GM23338 (cell line): Measurements from ENCODE around the gene EXOC4. TPM values are rescaled to one million over a fixed set of nuclear protein-coding genes. Genes with fewer than 3 reads are reported as not detected.

ENCODE experiments used
- ATAC-seq: fragments of 200-7000 bp; cut with Tn5 transposase; 3 replicates; pipeline ENCODE4 v1.9.1; 2020
- DNase-seq: peaks from one replicate; pipeline ENCODE4 v3.0.0-alpha.2; 2015; ENCODE audit warnings: low spot score
- H2AFZ ChIP-seq: fragments of 200-600 bp; sonication (generic); 2 replicates; pipeline ENCODE4 v1.8.0; 2016; ENCODE audit warnings: antibody characterized with exemption, mild to moderate bottlenecking, moderate library complexity
- H3F3A ChIP-seq: fragments of 200-600 bp; sonication (generic); replicated peaks from 2 replicates; pipeline ENCODE4 v1.8.0; 2017; ENCODE audit warnings: antibody characterized with exemption, mixed run types, low read depth
- H3K27ac ChIP-seq: fragments of 200-600 bp; sonication (generic); 2 replicates; pipeline ENCODE4 v1.6.1; 2016; ENCODE audit warnings: low read depth
- H3K27me3 ChIP-seq: fragments of 200-600 bp; sonication (generic); 2 replicates; pipeline ENCODE4 v1.8.0; 2016; ENCODE audit warnings: mild to moderate bottlenecking, mixed run types, moderate library complexity; ENCODE audit not compliant: insufficient read depth
- H3K36me3 ChIP-seq: fragments of 200-600 bp; sonication (generic); 2 replicates; pipeline ENCODE4 v1.8.0; 2016; ENCODE audit warnings: mild to moderate bottlenecking; ENCODE audit not compliant: insufficient read depth
- H3K4me1 ChIP-seq: fragments of 200-600 bp; sonication (generic); 2 replicates; pipeline ENCODE4 v1.8.0; 2016; ENCODE audit warnings: mild to moderate bottlenecking, moderate library complexity; ENCODE audit not compliant: insufficient read depth
- H3K4me2 ChIP-seq: fragments of 200-600 bp; sonication (generic); 2 replicates; pipeline ENCODE4 v1.7.1; 2017; ENCODE audit warnings: mixed run types
- H3K4me3 ChIP-seq: fragments of 200-600 bp; sonication (generic); 2 replicates; pipeline ENCODE4 v1.6.1; 2016; ENCODE audit warnings: mixed run types
- H3K79me2 ChIP-seq: fragments of 200-600 bp; sonication (generic); replicated peaks from 2 replicates; pipeline ENCODE4 v1.8.0; 2017; ENCODE audit warnings: mild to moderate bottlenecking; ENCODE audit not compliant: insufficient read depth
- H3K9me2 ChIP-seq: fragments of 200-600 bp; sonication (generic); 2 replicates; pipeline ENCODE4 v1.8.0; 2017; ENCODE audit not compliant: insufficient read depth
- H4K20me1 ChIP-seq: fragments of 200-600 bp; sonication (generic); replicated peaks from 2 replicates; pipeline ENCODE4 v1.8.0; 2017; ENCODE audit warnings: mild to moderate bottlenecking; ENCODE audit not compliant: insufficient read depth
- H3K27ac Mint-ChIP-seq: 2 replicates; pipeline ENCODE4 v1.8.0; 2020; ENCODE audit warnings: inconsistent platforms, mild to moderate bottlenecking, moderate library complexity, mixed read lengths
- H3K27me3 Mint-ChIP-seq: 3 replicates; pipeline ENCODE4 v1.8.0; 2022; ENCODE audit warnings: low read depth, mild to moderate bottlenecking, moderate library complexity, mixed read lengths, inconsistent platforms; ENCODE audit not compliant: insufficient read depth, poor library complexity
- H3K36me3 Mint-ChIP-seq: 3 replicates; pipeline ENCODE4 v1.8.0; 2021; ENCODE audit warnings: low read depth, mild to moderate bottlenecking, inconsistent platforms, moderate library complexity, mixed read lengths
- H3K4me1 Mint-ChIP-seq: 3 replicates; pipeline ENCODE4 v1.8.0; 2020; ENCODE audit warnings: mild to moderate bottlenecking, inconsistent platforms, mixed read lengths
- H3K4me3 Mint-ChIP-seq: 3 replicates; pipeline ENCODE4 v1.8.0; 2021; ENCODE audit warnings: moderate library complexity, mild to moderate bottlenecking, inconsistent platforms, mixed read lengths
- H3K9me3 Mint-ChIP-seq: 3 replicates; pipeline ENCODE4 v1.8.0; 2020; ENCODE audit warnings: moderate library complexity, mild to moderate bottlenecking, inconsistent platforms, mixed read lengths
- CREB1 ChIP-seq: fragments of 250-450 bp; sonication (Bioruptor Pico); IDR thresholded peaks from 2 replicates; pipeline ENCODE4 v1.5.0; 2020; ENCODE audit warnings: low read depth, mild to moderate bottlenecking, moderate library complexity
- CTCF ChIP-seq, 2 experiments: fragments of 200-600 bp in 1 of 2; sonication (generic) in 1 of 2; conservative IDR thresholded peaks; 2 replicates each; pipeline versions ENCODE4 v1.5.1 to v1.6.1; 2016 to 2017; ENCODE audit warnings: antibody characterized with exemption in 2 of 2, low read depth in 2 of 2, mild to moderate bottlenecking in 2 of 2, moderate library complexity in 1 of 2
- ETS1 ChIP-seq: IDR thresholded peaks from 2 replicates; pipeline ENCODE4 v1.6.1; 2016; ENCODE audit warnings: antibody characterized with exemption
- EZH2 ChIP-seq: fragments of 200-600 bp; sonication (generic); IDR thresholded peaks from one replicate; pipeline ENCODE4 v1.8.0; 2017; ENCODE audit warnings: antibody characterized with exemption, mild to moderate bottlenecking, low read depth; ENCODE audit not compliant: unreplicated experiment
- EZH2phosphoT487 ChIP-seq: fragments of 200-600 bp; sonication (generic); IDR thresholded peaks from one replicate; pipeline ENCODE4 v1.8.1; 2018; ENCODE audit warnings: antibody characterized with exemption; ENCODE audit not compliant: unreplicated experiment
- JUNB ChIP-seq: IDR thresholded peaks from one replicate; pipeline ENCODE4 v1.6.1; 2016; ENCODE audit warnings: antibody characterized with exemption; ENCODE audit not compliant: unreplicated experiment
- NANOG ChIP-seq: IDR thresholded peaks from 2 replicates; pipeline ENCODE4 v1.6.1; 2016; ENCODE audit warnings: antibody characterized with exemption, borderline replicate concordance
- POLR2AphosphoS5 ChIP-seq: IDR thresholded peaks from 2 replicates; pipeline ENCODE4 v1.6.1; 2016; ENCODE audit warnings: antibody characterized with exemption, low read depth
- REST ChIP-seq: IDR thresholded peaks from one replicate; pipeline ENCODE4 v1.6.1; 2018; ENCODE audit warnings: antibody characterized with exemption; ENCODE audit not compliant: unreplicated experiment
- STAT1 ChIP-seq: IDR thresholded peaks from one replicate; pipeline ENCODE4 v1.6.1; 2016; ENCODE audit warnings: antibody characterized with exemption; ENCODE audit not compliant: unreplicated experiment
- ZNF114 ChIP-seq: fragments of 250-450 bp; sonication (Bioruptor Pico); IDR thresholded peaks from 2 replicates; pipeline ENCODE4 v1.5.0; 2020; ENCODE audit warnings: mild to moderate bottlenecking, moderate library complexity
- ZNF331 ChIP-seq: fragments of 250-450 bp; sonication (Bioruptor Pico); IDR thresholded peaks from 2 replicates; pipeline ENCODE4 v1.5.0; 2020; ENCODE audit warnings: low read depth, mild to moderate bottlenecking, moderate library complexity
- polyA plus RNA-seq: library from polyadenylated mRNA; unstranded; fragments of >200 nt; fragmentation: Nextera tagmentation; extraction: Ambion mirVana; gene quantifications from 2 replicates; pipeline ENCODE4 v1.2.1, GENCODE V29; 2016
- total RNA-seq: library from RNA; depleted of rRNA; stranded (reverse); fragments of >200 nt; shearing (Covaris generic); gene quantifications from 2 replicates; pipeline ENCODE4 v1.2.3, GENCODE V29; 2014

Gene EXOC4
- total and polyA plus RNA-seq, 2 experiments from 2014 or later, result 37.5 to 52.7 TPM

- TF ChIP-seq REST, result no peak
- no peak for TF ChIP-seq ZNF114 (CRISPR knock-in tag)
- no peak for TF ChIP-seq ZNF331 (CRISPR knock-in tag)
- TF ChIP-seq POLR2AphosphoS5, result no peak
- TF ChIP-seq NANOG, result no peak
- TF ChIP-seq CTCF (conservative IDR thresholded peaks at IDR 0.05; ENCODE audit: low read depth in 2 of 2), result no peak
- TF ChIP-seq EZH2, result no peak
- no peak for TF ChIP-seq JUNB
- TF ChIP-seq STAT1, result no peak
- TF ChIP-seq CREB1 (CRISPR knock-in tag), result no peak
- no peak for TF ChIP-seq ETS1
Observed at GRCh38 chr7:133509822-133510221, 256.9 kb downstream of the EXOC4 start (continued).

DNA sequence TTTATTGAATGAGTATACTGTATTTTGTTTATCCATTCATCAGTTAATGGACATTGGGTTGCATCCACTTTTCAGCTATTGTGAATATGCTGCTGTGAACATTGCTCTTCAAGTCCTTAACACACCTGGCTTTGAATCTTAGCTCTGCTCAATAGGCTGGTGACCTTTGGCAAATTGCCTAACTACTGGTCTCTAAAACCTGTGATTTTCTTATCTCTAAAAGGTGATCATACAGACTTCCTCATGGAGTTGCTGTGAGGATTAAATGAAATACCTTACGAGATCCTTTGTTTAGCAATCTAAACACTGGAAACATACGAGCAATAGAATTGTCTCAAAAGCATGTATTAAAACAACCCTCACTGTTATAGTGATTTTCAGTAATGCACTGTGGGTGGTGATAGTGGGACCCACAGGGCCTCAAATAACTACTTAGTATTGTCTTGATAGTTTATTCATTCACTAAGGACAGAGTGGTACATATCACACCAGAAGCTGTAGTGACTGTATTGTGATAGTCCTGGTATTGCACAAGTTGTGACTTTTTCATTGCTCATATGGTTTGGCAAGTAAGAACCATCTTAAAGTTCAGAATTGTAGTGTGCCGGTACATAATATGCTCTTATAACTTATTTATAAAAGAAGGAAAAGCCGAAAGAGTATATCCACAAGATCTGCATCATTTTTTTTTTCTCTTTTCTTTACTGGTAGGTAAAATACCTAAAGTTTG lies 257.6 kb downstream of the EXOC4 start:
- Histone ChIP-seq H3K27ac (no peak overlapping the region), H3K4me2 (no peak overlapping the region), H2AFZ (no peak overlapping the region), H3K4me3 (no peak overlapping the region), H3K27me3 (no peaks in the 10 kb centered on the region), H3K79me2 (no peaks in the 10 kb centered on the region), H3K9me2 (no peaks in the 10 kb centered on the region), H4K20me1 (no peaks in the 10 kb centered on the region), H3F3A (no peaks in the 10 kb centered on the region), H3K36me3 (no peaks in the 10 kb centered on the region), H3K4me1 (peaks cover 7% of the 10 kb centered on the region)
- Mint-ChIP-seq H3K36me3 (no peaks in the 10 kb centered on the region), H3K27me3 (no peaks in the 10 kb centered on the region), H3K4me1 (peaks cover 14% of the 10 kb centered on the region), H3K4me3 (no peak overlapping the region), H3K27ac (no peak overlapping the region), H3K9me3 (no peaks in the 10 kb centered on the region)
- no peak for ATAC-seq
- TF ChIP-seq STAT1, result no peak
- TF ChIP-seq ZNF331 (CRISPR knock-in tag), result no peak
- TF ChIP-seq EZH2phosphoT487, result no peak
- TF ChIP-seq EZH2, result no peak
- no peak for TF ChIP-seq REST
- no peak for TF ChIP-seq JUNB
- no peak for TF ChIP-seq NANOG
- no peak for TF ChIP-seq CTCF (conservative IDR thresholded peaks at IDR 0.05; ENCODE audit: low read depth in 2 of 2)
- TF ChIP-seq ETS1, result no peak
- no peak for TF ChIP-seq CREB1 (CRISPR knock-in tag)
- DNase-seq, result no peak
